ENCODE data around the gene PLAC9.

The PLAC9 gene

GRCh38 chr10:80160361-80161320 lies 28.1 kb downstream of the PLAC9 start:
- no peak for DNase-seq (ENCODE audit: low read depth)

DNA sequence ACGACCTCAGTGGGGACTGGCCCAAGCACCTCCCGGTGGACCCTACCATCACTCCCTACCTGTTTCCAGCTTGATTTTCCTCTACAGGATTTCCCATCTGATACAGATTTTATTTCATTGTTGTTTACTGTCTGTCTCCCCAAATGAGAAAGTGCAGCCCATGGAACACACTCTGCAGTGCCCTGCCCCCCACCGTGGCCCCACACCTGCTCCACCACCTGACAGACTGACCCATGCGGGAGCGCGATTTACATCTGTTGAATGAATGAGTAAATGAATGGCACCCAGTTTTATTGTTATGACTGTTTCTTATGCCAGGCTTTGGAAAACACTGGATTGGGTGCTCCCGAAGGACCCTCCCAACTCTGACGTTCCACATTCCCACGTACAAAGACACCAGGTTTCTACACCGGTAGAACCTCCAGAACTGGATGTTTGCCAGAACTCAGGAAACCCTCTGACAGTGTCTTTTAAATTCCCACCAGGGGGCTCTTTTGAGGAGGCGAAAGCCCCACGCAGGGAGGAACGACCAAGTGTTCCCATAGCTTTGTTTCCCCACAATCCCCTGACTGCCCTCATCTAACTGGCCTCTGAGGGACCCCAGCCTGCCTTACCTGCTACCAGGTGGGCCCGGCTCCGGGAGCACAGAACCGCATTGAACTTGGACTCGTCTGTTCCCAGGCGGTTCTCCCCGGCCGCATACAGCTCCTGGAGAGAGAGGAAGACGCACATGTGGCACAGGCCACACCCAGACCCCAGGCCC lies 29.0 kb downstream of the PLAC9 start:
- no peak for DNase-seq (ENCODE audit: low read depth)

- peak; percentile 81 for DNase-seq (ENCODE audit: low read depth)
These were observed 31.3 kb downstream of the PLAC9 start for GRCh38 chr10:80163741-80164341.

GRCh38 chr10:80164596-80164995 lies 32.1 kb downstream of the PLAC9 start:
- DNase-seq (ENCODE audit: low read depth) = no peak

DNA sequence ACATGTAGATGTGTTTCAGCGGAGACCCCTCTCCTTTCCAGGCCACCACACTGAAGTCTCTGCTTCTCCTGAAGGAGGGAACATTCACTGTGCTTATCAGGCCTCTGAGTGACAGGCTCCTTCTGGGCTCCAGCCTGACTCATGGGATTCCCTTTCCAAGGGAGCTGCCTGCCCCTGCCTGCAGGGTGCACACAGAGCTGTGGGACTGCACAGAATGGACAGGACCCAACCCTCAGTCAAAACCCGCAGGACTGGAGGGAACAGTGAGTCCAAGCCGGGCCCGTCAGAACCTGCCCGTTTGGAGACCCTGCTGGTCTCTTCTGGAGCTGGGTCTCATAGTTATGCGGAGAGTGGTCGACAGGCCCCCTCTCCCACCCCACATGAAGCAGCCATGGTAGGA lies 32.6 kb downstream of the PLAC9 start:
- DNase-seq (ENCODE audit: low read depth) = no peak

GRCh38 chr10:80166581-80167470 lies 34.3 kb downstream of the PLAC9 start:
- DNase-seq (ENCODE audit: low read depth) = no peak

GRCh38 chr10:80167471-80168161 lies 35.1 kb downstream of the PLAC9 start:
- DNase-seq (ENCODE audit: low read depth) = no peak

- DNase-seq (ENCODE audit: low read depth) = no peak
These were observed 35.6 kb downstream of the PLAC9 start for GRCh38 chr10:80168162-80168511.

GRCh38 chr10:80168679-80169380 lies 36.3 kb downstream of the PLAC9 start:
- no peak for DNase-seq (ENCODE audit: low read depth)

DNA sequence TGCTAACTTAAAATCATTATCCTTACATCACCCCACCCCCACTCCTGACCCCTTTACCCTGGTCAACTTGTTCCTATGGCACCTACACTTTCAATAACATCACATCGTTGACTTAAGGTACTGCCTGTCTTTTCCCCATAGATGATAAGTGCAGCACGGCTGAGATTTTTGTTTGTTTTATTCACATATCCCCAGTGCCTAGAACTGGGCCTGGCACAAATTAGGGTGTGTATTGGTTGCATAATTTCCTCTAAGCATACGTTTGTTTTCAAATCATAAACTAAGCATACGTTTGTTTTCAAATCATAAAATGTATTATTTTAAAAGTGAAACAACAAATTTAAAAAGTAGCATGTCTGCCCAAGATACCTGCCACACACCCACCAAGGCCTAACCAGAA lies 37.5 kb downstream of the PLAC9 start:
- no peak for DNase-seq (ENCODE audit: low read depth)

GRCh38 chr10:80170641-80171040 lies 38.1 kb downstream of the PLAC9 start:
- no peak for DNase-seq (ENCODE audit: low read depth)

- no peak for DNase-seq (ENCODE audit: low read depth)
These were observed 38.7 kb downstream of the PLAC9 start for GRCh38 chr10:80171248-80171660.

DNA sequence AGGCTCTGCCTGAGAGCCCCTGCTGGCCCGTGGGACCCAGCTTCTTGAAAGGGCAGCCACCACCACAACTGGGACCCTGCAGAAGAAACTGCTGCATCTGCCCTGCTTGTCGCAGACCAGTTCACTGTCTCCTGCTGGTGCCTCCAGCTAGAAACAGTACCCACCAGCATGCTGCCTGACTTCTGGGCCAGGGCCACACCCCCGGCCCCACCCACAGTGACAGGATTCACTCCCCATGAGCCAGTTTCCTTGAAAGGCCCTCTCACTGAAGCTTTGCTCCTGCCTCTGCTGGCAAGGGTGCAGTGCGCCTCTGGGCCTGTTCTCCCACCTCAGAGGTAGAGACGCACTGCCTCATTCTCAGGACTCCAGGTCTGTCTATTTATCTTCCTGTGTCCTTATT lies 40.4 kb downstream of the PLAC9 start:
- DNase-seq (ENCODE audit: low read depth) = no peak

DNA sequence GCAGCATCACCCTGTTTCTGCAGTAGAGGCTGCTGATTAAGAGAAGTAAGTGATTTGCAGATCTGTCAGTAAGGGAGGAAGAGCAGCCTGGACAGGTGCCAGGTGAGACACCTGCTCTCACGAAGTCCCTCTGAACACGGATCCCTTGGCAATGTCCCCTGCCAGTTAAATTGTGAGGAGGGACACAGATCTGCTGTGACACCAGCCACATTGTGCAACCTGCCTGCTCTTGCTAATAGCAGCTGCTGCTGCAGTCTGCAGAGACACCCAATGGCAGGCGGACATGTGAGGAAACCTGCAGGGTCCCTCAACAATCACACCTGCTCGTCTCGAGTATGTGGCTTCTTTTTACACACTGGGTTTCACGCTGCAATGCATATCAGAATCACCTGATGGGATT lies 40.9 kb downstream of the PLAC9 start:
- no peak for DNase-seq (ENCODE audit: low read depth)

DNA sequence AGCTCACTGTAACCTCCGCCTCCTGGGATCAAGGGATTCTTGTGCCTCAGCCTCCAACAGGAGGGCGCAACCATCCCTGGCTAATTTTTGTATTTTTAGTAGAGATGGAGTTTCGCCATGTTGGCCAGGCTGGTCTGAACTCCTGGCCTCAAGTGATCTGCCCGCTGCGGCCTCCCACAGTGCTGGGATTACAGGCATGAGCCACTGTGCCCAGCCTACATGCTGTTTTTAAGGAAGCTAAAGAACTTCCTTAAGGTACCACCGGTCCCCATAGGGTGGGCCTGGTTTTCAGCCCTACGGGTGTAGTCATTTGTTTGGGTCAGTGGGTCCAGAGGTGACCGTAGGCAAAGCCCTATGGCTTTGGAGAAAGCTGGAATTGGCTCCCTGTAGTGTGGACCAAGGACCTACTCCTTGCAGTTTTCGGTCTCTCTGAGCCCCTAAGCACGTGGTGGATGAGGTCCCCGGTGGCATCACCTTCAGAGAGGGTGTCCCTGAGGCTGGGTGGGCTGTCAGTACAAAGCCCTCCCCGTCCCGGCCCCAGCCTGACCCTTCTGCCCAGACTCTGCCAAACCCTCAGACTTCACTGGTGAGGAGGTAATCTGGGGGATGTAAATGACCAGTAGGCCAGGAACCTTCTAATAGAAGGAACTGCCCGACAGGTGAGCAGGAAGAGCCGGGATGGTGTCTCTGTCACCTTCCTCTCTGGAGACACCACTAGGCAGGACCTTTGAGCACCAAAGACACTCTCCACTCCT lies 42.3 kb downstream of the PLAC9 start:
- DNase-seq (ENCODE audit: low read depth) = no peak

DNA sequence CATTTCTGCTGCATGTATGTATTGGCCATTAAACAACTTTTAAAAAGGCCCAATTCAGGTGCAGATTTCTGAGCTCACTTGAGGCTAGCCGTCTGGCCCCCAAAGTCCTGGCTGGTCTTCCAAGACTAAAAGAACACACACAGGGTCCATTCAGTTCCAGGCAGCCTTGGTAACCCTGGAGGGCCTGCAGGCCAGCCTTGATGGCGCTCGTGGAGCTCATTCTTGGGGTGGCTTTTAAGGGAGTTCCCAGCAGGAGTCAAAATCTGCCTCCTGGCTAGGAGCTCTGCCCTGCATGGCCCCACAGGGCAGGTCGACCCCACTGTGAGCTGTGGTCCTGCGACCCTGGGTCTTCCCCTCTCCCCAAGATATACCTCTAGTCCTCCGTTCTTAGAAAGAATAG lies 44.0 kb downstream of the PLAC9 start:
- no peak for DNase-seq (ENCODE audit: low read depth)

DNA sequence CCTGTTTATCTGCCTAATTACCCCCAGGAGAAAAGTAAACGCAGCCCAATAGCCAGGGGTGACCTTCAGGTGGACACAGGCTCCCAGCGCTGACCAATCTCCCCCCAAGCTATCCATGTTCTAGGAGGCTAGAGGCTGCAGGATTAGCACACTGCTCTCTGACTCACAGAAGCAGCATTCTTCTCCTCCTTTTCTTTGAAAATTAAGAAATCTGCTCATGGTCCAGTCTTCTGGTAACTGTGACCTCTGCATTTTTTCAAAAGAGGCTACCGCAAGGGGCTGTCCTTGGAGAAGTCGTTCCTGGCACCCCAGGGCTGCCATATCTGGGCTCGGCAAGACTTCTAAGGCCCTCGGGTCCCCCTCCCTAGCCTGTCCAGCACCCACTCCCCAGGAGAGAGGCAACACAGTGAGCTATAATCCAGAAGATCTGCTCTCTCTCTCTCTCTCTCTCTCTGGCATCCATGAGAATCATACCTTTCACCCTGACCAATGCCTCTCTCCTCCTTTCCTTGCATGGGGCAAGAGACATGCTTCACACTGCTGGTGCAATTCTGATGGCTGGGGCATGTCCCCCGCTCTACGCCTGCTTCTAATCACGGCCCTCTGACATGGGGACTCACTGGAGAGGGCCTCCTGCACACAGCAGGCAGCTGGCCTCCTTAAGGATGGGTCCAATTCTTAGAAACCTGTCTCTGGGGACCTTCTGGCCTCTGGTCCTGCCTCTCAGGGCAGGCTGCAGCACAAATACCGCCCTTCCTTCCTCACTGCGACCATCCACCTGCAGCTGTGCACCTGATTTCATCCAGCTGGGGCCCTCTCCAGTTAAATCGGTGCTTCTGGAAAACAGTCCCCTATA lies 45.5 kb downstream of the PLAC9 start:
- DNase-seq (ENCODE audit: low read depth) = no peak

- DNase-seq (ENCODE audit: low read depth) = no peak
These were observed 50.5 kb downstream of the PLAC9 start for GRCh38 chr10:80182986-80183385.

GRCh38 chr10:80183436-80183835 lies 50.9 kb downstream of the PLAC9 start:
- no peak for DNase-seq (ENCODE audit: low read depth)
